TTC549 (cell line): ENCODE results near the gene METTL9.
"Not testable (repeated sequence)": the region's sequence is repeated elsewhere in the genome, so short reads cannot be mapped to it uniquely, and the experiment has no call there.

Experiments used
- FAIRE-seq: peaks from 2 replicates; lab custom pipeline; 2012; peaks lifted over from hg19 to GRCh38; lab: Jason Lieb, UNC

The METTL9 gene

GRCh38 chr16:21663889-21664647 is 64.7 kb downstream of the METTL9 start, which contains the start of gene OTOA:
Gene OTOA (plus strand): TSS chr16:21663968. CDS start chr16:21678515, 14,547 bp downstream.
- no peak for FAIRE-seq

GRCh38 chr16:21664801-21665492 is 65.6 kb downstream of the METTL9 start:
- no peak for FAIRE-seq

GRCh38 chr16:21666772-21667171 is 67.4 kb downstream of the METTL9 start:
- FAIRE-seq: no peak

GRCh38 chr16:21667575-21667974 is 68.2 kb downstream of the METTL9 start:
- FAIRE-seq: no peak

- FAIRE-seq: no peak
Measured at GRCh38 chr16:21673469-21673868, 74.1 kb downstream of the METTL9 start.

- FAIRE-seq: not testable (repeated sequence)
Measured at GRCh38 chr16:21674456-21674855, 75.1 kb downstream of the METTL9 start.

- FAIRE-seq: not testable (repeated sequence)
Measured at GRCh38 chr16:21680714-21681113, 81.3 kb downstream of the METTL9 start.

- FAIRE-seq: no peak
Measured at GRCh38 chr16:21683184-21683583, 83.8 kb downstream of the METTL9 start.

- FAIRE-seq: no peak
Measured at GRCh38 chr16:21684199-21684598, 84.8 kb downstream of the METTL9 start.

- FAIRE-seq: no peak
Measured at GRCh38 chr16:21685034-21685455, 85.7 kb downstream of the METTL9 start.

- no peak for FAIRE-seq
Measured at GRCh38 chr16:21689107-21689506, 89.7 kb downstream of the METTL9 start.

- FAIRE-seq: not testable (repeated sequence)
Measured at GRCh38 chr16:21690967-21691366, 91.6 kb downstream of the METTL9 start.

- FAIRE-seq: no peak
Measured at GRCh38 chr16:21694609-21695008, 95.2 kb downstream of the METTL9 start.

- FAIRE-seq: no peak
Measured at GRCh38 chr16:21697032-21697431, 97.7 kb downstream of the METTL9 start.

- no peak for FAIRE-seq
Measured at GRCh38 chr16:21698169-21699032, 99.0 kb downstream of the METTL9 start.

- FAIRE-seq: no peak
Measured at GRCh38 chr16:21701271-21701670, 101.9 kb downstream of the METTL9 start.

- FAIRE-seq: no peak
Measured at GRCh38 chr16:21702276-21702675, 102.9 kb downstream of the METTL9 start.

- FAIRE-seq: no peak
Measured at GRCh38 chr16:21703156-21703555, 103.8 kb downstream of the METTL9 start.

- no peak for FAIRE-seq
Measured at GRCh38 chr16:21703589-21704174, 104.3 kb downstream of the METTL9 start.

- FAIRE-seq: no peak
Measured at GRCh38 chr16:21704266-21704665, 104.9 kb downstream of the METTL9 start.

GRCh38 chr16:21704733-21705132 is 105.4 kb downstream of the METTL9 start:
- no peak for FAIRE-seq
